ENCODE measurements around the gene DBN1.

DNA sequence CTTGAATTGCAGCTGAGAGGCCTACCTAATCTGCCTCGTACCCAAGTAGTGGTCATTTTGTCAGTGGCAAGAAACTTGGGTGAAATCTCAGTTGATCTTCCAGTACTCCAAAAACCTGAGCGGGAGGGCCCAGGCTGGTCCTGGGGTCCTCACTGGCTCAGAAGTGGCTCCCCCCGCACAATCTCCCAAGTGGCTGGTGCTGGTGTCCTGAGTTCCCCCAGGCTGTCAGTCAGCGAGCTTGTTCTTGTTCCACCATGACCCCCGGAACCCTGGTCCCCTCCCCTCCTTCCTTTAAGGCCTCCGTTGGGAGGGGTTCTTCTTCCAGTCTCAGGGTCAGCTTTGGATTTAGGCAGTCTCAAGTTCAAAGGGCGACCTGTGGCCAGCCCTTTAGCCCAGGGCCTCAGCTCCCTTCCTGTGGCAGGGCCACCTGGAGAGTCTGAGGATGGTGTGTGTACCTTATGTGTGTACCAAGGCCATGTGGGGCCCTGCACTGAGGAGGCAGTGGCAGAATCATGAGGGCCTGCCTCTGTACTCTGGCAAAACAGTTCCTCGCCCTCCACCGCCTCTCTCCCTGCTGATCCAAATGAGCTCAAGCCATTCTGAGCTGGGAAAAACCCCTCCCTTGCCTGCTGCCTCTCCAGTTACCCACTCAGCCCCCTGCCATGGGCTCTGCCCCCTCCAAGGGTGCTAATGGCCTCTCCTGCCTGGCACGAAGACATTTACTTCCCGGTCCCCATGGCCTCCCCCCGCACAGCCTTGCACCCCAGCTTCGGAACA lies 4.5 kb upstream of the DBN1 start:
- TF ChIP-seq SMC3 (IDR thresholded peaks at IDR 0.05; ENCODE audit: low read depth, low read length) (no peak), FOSL2 (IDR thresholded peaks at IDR 0.05; ENCODE audit: borderline replicate concordance, low read depth) (no peak), NRF1 (IDR thresholded peaks at IDR 0.05; ENCODE audit: low read depth, low read length) (no peak)
- TF ChIP-seq, protein P1, sequence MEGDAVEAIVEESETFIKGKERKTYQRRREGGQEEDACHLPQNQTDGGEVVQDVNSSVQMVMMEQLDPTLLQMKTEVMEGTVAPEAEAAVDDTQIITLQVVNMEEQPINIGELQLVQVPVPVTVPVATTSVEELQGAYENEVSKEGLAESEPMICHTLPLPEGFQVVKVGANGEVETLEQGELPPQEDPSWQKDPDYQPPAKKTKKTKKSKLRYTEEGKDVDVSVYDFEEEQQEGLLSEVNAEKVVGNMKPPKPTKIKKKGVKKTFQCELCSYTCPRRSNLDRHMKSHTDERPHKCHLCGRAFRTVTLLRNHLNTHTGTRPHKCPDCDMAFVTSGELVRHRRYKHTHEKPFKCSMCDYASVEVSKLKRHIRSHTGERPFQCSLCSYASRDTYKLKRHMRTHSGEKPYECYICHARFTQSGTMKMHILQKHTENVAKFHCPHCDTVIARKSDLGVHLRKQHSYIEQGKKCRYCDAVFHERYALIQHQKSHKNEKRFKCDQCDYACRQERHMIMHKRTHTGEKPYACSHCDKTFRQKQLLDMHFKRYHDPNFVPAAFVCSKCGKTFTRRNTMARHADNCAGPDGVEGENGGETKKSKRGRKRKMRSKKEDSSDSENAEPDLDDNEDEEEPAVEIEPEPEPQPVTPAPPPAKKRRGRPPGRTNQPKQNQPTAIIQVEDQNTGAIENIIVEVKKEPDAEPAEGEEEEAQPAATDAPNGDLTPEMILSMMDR (IDR thresholded peaks at IDR 0.05) = no peak

All from SK-N-SH (cell line).